Hematopoietic multipotent progenitor cell treated with erythropoietin and hydrocortisone succinate and interleukin-3 and kit ligand, for 4 days (in vitro differentiated cells): ENCODE measurements around the gene FAM111B.

ENCODE experiments used
- DNase-seq: peaks from one replicate; pipeline ENCODE4 v3.0.0-alpha.2; 2015

Gene FAM111B

DNA sequence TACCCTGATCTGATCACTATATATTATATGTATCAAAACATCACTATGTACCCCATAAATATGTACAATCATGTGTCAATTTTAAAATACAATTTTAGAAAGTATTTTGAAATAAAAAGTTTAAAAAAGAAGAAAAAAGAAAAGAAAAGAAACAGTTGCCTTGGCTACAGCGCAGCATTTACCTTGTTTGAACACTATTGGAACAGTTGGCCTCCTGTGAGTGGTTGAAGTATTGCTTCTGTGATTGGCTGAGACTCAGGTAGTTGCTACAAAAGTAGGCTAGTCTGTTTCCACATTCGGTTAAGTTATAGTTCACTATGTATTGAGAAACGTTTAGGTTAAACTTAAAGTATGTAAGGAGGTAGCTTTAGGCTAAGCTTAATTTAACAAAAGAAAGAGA is 57.0 kb downstream of the FAM111B start:
- DNase-seq = no peak

DNA sequence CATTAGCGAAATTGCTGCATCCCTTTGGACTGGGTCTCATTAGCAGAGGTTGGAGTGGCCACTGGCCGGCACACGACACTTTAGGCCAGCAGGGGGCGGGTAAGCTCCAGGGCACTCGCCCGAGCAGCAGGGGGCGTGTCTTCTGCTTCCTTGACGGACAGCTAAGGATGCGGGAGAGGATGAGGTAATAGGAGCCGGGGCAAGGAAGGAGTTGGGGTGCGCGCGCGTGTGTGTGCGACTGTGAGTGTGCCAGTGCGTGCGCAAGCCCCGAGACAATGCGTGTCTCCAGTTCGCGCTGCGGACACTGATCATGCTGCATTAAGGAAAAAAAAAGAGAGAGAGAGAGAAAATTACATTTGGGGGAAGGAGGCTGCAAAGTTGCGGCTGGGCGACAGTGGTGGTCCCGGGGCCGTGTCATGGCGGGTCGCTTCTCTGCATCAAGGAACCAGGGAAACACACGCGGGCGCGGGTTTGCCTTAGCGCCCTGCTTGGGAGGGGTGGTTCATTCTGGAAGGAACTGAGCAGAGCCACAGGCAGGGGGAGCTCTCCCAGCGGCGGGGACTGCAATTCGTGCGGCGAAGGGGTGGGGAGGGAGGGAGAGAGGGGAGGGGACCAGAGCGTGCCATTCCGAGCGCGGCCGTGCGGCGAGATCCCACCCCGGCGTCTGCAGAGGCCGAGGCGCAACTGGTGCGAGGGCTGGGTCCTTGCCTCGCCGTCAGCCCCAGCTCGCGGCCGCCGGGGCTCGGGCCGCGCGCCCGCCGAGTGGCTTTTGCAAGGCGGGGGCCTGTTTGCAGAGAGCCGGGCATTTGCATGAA is 64.7 kb downstream of the FAM111B start, which contains the start of gene DTX4:
Gene DTX4 (plus strand): TSS at position 625 of the 815 bp plus-strand sequence. CDS start 464 bp downstream, outside the sequence.
- peak; percentile 95 for DNase-seq

DNA sequence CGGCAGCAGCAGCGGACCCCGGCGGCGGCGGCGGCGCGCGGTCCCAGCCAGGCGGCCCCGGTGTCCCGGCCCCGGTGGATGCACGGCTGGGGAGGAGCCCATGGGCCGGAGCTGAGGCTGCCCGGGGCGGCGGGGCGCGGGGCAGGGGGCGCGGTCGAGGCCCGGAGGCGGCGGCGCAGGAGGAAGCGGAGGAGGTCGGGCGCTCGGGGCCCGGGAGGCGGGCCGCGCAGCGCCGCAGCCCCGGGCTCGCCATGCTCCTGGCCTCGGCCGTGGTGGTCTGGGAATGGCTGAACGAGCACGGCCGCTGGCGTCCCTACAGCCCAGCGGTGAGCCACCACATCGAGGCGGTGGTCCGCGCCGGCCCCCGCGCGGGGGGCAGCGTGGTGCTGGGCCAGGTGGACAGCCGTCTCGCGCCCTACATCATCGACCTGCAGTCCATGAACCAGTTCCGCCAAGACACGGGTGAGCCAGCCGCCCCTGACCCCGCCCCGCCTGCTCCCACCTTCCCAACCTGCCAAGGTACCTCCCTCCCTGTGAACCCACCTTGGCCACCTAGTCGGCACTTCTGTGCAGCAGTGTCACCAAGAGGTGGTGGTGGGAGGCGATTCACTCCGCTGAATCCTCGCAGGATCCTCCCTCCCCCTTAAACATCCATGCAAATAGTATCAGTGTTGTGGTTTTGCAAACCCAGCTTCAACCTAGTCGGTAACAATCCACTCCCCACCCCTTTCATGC is 65.5 kb downstream of the FAM111B start:
- peak; percentile 40 for DNase-seq

DNA sequence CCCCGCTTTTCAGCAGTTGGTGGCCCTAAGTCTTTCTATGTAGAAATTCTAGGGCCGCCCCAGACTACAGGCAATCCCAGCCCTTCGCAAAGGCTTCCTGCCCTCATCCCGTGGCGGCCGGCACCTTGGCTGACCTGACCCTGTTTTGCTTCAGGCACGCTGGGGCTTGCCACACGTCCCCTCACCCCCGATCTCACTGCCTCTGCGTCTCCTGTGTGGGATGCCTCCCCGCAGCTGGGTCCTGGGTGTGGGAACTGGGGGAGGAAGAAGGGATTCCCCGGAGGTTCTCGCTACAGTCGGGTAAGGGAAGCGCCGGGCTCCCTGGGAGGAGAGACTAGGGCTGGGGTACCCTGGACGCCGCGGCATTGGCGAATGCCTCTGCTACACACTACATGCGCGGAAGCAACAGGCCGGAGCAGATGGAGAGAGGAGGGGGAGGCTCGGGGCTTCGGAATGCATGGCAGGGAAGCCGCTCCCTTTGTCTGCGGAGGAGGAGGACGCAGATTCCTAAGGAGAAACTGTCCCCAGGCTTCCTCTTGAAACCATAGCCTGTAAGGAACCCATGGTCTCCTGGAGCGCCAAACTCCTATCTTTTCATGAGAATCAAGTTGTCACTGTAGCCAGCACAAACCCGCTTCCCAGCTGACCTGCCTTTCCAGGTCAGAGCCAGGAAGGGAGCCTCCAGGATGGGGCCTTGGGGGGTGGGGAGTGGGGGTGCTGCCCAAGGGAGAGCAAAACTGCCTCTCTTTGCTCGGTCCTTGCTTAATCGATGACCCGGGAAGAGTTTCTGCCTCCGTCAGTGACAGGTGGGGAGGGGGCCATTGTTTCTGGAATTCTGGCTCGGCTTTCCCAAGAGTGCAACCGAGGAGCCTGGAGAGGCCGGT is 66.3 kb downstream of the FAM111B start:
- DNase-seq = peak; percentile 8

DNA sequence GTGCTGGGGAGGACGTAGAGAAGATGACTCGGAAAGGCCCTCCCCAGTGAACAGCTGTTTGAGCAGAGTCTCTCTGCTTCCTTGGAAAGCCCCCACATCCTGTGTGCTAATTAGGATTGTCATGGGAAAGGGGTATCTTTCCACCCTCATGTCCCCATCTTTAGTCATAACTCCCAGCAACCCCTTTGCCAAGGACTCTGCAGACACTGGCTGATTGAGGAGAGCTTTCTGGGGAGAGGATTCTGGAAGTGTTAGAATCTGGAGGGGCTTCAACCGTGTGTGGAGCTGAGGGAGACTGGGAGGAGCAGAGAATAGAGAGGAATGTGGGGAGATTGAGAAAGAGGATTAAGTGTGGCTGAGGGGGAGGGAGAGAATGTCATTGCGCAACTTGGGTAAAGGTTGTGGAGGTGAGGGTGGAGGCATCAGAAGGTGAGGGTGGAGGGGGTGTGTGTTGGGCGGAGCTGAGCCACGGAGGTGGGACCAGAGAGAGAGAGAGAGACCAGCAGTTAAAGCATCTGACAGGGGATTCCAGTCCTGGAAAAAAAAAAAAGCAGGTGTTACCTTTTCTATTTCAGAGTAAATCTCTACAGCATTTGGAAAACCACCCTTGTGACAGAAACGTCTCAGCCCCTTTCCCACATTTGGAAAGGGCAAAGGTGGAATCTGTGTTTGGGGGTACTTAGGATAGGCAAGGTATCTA is 67.1 kb downstream of the FAM111B start:
- DNase-seq = no peak

DNA sequence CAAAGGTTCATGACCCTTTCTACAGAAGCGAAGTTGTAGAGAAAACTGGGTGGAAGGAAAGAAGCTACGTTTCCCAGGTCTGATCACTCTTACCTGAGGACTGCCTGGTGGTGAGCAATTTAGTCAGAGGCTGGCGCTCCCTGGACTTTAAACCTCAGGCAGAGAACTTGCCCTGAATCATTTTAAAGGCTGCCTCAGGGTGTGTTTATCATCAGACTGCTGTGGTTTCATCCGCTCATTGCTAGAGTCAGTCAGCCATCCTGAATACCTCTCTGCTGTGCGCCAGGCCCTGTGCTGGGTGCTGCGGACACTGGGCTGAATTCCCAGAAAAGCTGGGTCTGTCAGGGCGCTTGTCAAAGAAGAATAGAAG is 67.6 kb downstream of the FAM111B start:
- DNase-seq = peak; percentile 11

DNA sequence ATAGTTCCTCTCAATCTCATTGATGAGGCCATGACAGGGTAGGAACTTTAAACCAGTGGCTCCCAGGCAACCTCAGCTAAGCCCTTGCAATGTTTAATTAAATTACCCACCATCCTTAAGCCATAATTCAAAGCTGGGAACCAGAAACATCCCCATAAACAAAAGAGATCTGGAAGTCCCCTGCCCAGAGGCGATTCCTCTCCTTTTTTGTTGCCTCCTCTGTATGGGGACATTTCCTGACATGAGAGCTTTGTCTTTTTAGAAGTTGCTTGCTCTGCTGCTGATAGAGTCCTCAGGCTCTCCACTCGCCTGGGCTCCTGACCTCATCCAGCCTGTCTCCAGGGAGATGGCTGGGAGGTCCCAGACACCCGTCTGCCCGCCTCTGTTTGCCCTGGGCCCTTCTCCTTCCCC is 68.1 kb downstream of the FAM111B start:
- DNase-seq = no peak

DNA sequence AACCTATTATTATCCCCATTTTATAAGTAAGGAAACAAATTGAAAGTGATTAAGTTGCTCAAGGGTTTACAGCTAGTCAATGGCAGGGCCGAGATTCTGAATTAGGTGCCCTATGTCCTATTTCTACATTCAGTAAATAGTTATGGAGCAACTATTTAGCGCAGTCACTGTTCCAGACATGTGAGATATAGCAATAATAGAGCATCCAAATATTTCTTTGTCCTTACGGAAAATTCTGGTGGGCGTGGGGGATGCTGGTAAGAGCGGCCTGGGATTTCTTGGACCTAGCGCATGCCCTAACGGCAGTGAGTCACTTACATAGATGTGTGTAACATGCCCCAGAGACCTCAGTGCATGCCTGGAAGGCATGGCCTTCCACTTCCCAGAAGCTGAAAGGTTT is 69.3 kb downstream of the FAM111B start:
- no peak for DNase-seq
